ENCODE measurements around the gene REG1A.

The REG1A gene

GRCh38 chr2:79100285-79100684 lies 20.0 kb upstream of the REG1A start:
- Histone ChIP-seq H3K36me3 (ENCODE audit: insufficient read depth, low read length) (no peaks in the 10 kb centered on the region), H3K9me3 (replicated peaks; ENCODE audit: low read length) (peaks cover 10% of the 10 kb centered on the region), H3K4me1 (ENCODE audit: control insufficient read depth, insufficient read depth, low read length) (no peaks in the 10 kb centered on the region), H3K27me3 (ENCODE audit: control insufficient read depth, insufficient read depth, low read length) (no peaks in the 10 kb centered on the region), H3K9ac (ENCODE audit: low read depth, low read length) (no peak overlapping the region), H3K4me3 (ENCODE audit: low read length) (no peak overlapping the region), H3K4me2 (ENCODE audit: low read length) (no peak overlapping the region)

DNA sequence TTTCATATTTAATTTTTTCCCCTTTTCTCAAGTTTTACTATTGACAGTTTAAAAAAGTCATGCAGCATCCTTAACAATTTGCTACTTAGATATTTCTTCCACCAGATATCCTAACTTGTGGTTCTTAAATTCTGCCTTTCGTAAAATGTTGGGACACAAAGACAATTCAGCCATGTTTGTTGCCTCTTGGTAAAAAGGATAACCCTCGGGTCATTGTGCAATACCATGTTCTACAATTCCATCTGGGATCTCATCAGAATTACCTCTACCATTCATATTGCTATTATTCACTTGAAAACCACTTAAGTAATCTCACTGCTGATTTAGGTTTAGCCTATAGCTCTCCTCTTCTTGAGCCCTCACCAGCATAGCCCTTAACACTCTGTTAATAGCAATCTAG lies 19.3 kb upstream of the REG1A start:
- no peak overlapping the region for H3K9ac ChIP-seq (ENCODE audit: low read depth, low read length)

DNA sequence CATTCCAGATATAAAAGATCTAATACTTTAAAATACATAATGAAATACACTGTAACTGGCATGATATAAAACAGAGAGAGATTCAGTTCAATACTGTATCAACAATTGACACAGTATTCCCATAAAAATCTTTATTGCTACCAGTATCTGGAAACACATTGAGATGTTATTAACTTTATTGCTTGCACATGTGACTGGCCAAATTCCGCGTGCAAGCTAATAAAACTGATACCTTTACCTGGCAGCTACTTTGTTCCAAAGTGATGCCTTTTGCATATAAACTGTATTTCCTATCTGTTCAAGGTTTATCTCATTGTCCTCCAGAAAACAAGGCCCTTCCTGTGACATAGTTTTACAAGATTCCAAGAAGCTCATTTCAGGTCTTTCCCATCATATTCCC lies 17.1 kb upstream of the REG1A start:
- Histone ChIP-seq H3K4me3 (ENCODE audit: low read length) (no peak overlapping the region), H3K9me3 (replicated peaks; ENCODE audit: low read length) (peaks cover 7% of the 10 kb centered on the region), H3K36me3 (ENCODE audit: insufficient read depth, low read length) (no peaks in the 10 kb centered on the region), H3K4me1 (ENCODE audit: control insufficient read depth, insufficient read depth, low read length) (no peaks in the 10 kb centered on the region), H3K27me3 (ENCODE audit: control insufficient read depth, insufficient read depth, low read length) (no peaks in the 10 kb centered on the region), H3K4me2 (ENCODE audit: low read length) (no peak overlapping the region), H3K9ac (ENCODE audit: low read depth, low read length) (no peak overlapping the region)

More for the DNA sequence above, 19.3 kb upstream of the REG1A start:
- Histone ChIP-seq H3K4me2 (ENCODE audit: low read length) (no peak overlapping the region), H3K4me3 (ENCODE audit: low read length) (no peak overlapping the region), H3K36me3 (ENCODE audit: insufficient read depth, low read length) (no peaks in the 10 kb centered on the region), H3K9me3 (replicated peaks; ENCODE audit: low read length) (peaks cover 7% of the 10 kb centered on the region), H3K4me1 (ENCODE audit: control insufficient read depth, insufficient read depth, low read length) (no peaks in the 10 kb centered on the region), H3K27me3 (ENCODE audit: control insufficient read depth, insufficient read depth, low read length) (no peaks in the 10 kb centered on the region)

- Histone ChIP-seq H3K4me2 (ENCODE audit: low read length) (no peak overlapping the region), H3K27me3 (ENCODE audit: control insufficient read depth, insufficient read depth, low read length) (no peaks in the 10 kb centered on the region), H3K9me3 (replicated peaks; ENCODE audit: low read length) (peaks cover 7% of the 10 kb centered on the region), H3K36me3 (ENCODE audit: insufficient read depth, low read length) (no peaks in the 10 kb centered on the region), H3K4me1 (ENCODE audit: control insufficient read depth, insufficient read depth, low read length) (no peaks in the 10 kb centered on the region), H3K9ac (ENCODE audit: low read depth, low read length) (no peak overlapping the region), H3K4me3 (ENCODE audit: low read length) (no peak overlapping the region)
These were observed 15.0 kb upstream of the REG1A start for GRCh38 chr2:79105259-79105658.

- no peak overlapping the region for H3K4me3 ChIP-seq (ENCODE audit: low read length)
- no peaks in the 10 kb centered on the region for H3K4me1 ChIP-seq (ENCODE audit: control insufficient read depth, insufficient read depth, low read length)
- H3K9ac ChIP-seq (ENCODE audit: low read depth, low read length), result no peak overlapping the region
- no peaks in the 10 kb centered on the region for H3K27me3 ChIP-seq (ENCODE audit: control insufficient read depth, insufficient read depth, low read length)
- H3K4me2 ChIP-seq (ENCODE audit: low read length), result no peak overlapping the region
- H3K9me3 ChIP-seq (replicated peaks; ENCODE audit: low read length), result peaks cover 2% of the 10 kb centered on the region
- no peaks in the 10 kb centered on the region for H3K36me3 ChIP-seq (ENCODE audit: insufficient read depth, low read length)
These were observed 8.0 kb upstream of the REG1A start for GRCh38 chr2:79112269-79112668.

- Histone ChIP-seq H3K36me3 (ENCODE audit: insufficient read depth, low read length) (no peaks in the 10 kb centered on the region), H3K4me2 (ENCODE audit: low read length) (no peak overlapping the region), H3K27me3 (ENCODE audit: control insufficient read depth, insufficient read depth, low read length) (no peaks in the 10 kb centered on the region), H3K4me1 (ENCODE audit: control insufficient read depth, insufficient read depth, low read length) (no peaks in the 10 kb centered on the region), H3K9ac (ENCODE audit: low read depth, low read length) (no peak overlapping the region), H3K4me3 (ENCODE audit: low read length) (no peak overlapping the region), H3K9me3 (replicated peaks; ENCODE audit: low read length) (peaks cover 3% of the 10 kb centered on the region)
These were observed 5.3 kb upstream of the REG1A start for GRCh38 chr2:79114797-79115494.

GRCh38 chr2:79116997-79117928 lies 3.0 kb upstream of the REG1A start:
- Histone ChIP-seq H3K9ac (ENCODE audit: low read depth, low read length) (no peak overlapping the region), H3K9me3 (replicated peaks; ENCODE audit: low read length) (peaks cover 7% of the 10 kb centered on the region), H3K4me3 (ENCODE audit: low read length) (no peak overlapping the region), H3K27me3 (ENCODE audit: control insufficient read depth, insufficient read depth, low read length) (no peaks in the 10 kb centered on the region), H3K4me2 (ENCODE audit: low read length) (no peak overlapping the region), H3K4me1 (ENCODE audit: control insufficient read depth, insufficient read depth, low read length) (no peaks in the 10 kb centered on the region), H3K36me3 (ENCODE audit: insufficient read depth, low read length) (no peaks in the 10 kb centered on the region)

GRCh38 chr2:79122676-79123075 lies 2.4 kb downstream of the REG1A start:
- Histone ChIP-seq H3K36me3 (ENCODE audit: insufficient read depth, low read length) (no peaks in the 10 kb centered on the region), H3K9me3 (replicated peaks; ENCODE audit: low read length) (peaks cover 3% of the 10 kb centered on the region), H3K4me1 (ENCODE audit: control insufficient read depth, insufficient read depth, low read length) (no peaks in the 10 kb centered on the region), H3K4me3 (ENCODE audit: low read length) (no peak overlapping the region), H3K4me2 (ENCODE audit: low read length) (no peak overlapping the region), H3K27me3 (ENCODE audit: control insufficient read depth, insufficient read depth, low read length) (no peaks in the 10 kb centered on the region), H3K9ac (ENCODE audit: low read depth, low read length) (no peak overlapping the region)

GRCh38 chr2:79124907-79125720 lies 4.8 kb downstream of the REG1A start:
- Histone ChIP-seq H3K9me3 (replicated peaks; ENCODE audit: low read length) (peaks cover 8% of the 10 kb centered on the region), H3K36me3 (ENCODE audit: insufficient read depth, low read length) (no peaks in the 10 kb centered on the region), H3K4me3 (ENCODE audit: low read length) (no peak overlapping the region), H3K9ac (ENCODE audit: low read depth, low read length) (no peak overlapping the region), H3K27me3 (ENCODE audit: control insufficient read depth, insufficient read depth, low read length) (no peaks in the 10 kb centered on the region), H3K4me1 (ENCODE audit: control insufficient read depth, insufficient read depth, low read length) (no peaks in the 10 kb centered on the region), H3K4me2 (ENCODE audit: low read length) (no peak overlapping the region)

DNA sequence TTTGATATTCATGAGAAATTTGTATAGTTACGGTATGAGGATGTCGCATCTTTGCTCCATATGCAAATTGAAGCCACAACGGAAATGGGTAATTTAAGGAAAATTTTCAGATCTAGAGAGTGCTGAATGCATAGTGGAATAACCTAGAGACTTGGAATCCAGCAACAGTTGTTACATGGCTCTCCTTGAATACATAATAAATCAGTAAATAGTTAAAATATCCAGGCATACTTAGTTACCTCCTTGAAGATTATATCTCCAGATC lies 5.4 kb downstream of the REG1A start:
- Histone ChIP-seq H3K4me2 (ENCODE audit: low read length) (no peak overlapping the region), H3K9ac (ENCODE audit: low read depth, low read length) (no peak overlapping the region), H3K27me3 (ENCODE audit: control insufficient read depth, insufficient read depth, low read length) (no peaks in the 10 kb centered on the region), H3K4me3 (ENCODE audit: low read length) (no peak overlapping the region), H3K9me3 (replicated peaks; ENCODE audit: low read length) (peaks cover 5% of the 10 kb centered on the region), H3K36me3 (ENCODE audit: insufficient read depth, low read length) (no peaks in the 10 kb centered on the region), H3K4me1 (ENCODE audit: control insufficient read depth, insufficient read depth, low read length) (no peaks in the 10 kb centered on the region)

GRCh38 chr2:79128406-79128805 lies 8.1 kb downstream of the REG1A start:
- Histone ChIP-seq H3K4me2 (ENCODE audit: low read length) (no peak overlapping the region), H3K4me3 (ENCODE audit: low read length) (no peak overlapping the region), H3K4me1 (ENCODE audit: control insufficient read depth, insufficient read depth, low read length) (no peaks in the 10 kb centered on the region), H3K27me3 (ENCODE audit: control insufficient read depth, insufficient read depth, low read length) (no peaks in the 10 kb centered on the region), H3K9ac (ENCODE audit: low read depth, low read length) (no peak overlapping the region), H3K36me3 (ENCODE audit: insufficient read depth, low read length) (no peaks in the 10 kb centered on the region), H3K9me3 (replicated peaks; ENCODE audit: low read length) (peaks cover 5% of the 10 kb centered on the region)
